GM19463 (cell line): ENCODE data around the gene GRIN2D.

Source experiments
- ATAC-seq: cut with Tn5 transposase; IDR thresholded peaks from one replicate; pipeline ENCODE4 v1.9.1; 2021; ENCODE audit warnings: mild to moderate bottlenecking, moderate library complexity; ENCODE audit not compliant: unreplicated experiment

The GRIN2D gene

GRCh38 chr19:48436586-48436985, 43.1 kb downstream of the GRIN2D start:
- no peak for ATAC-seq

GRCh38 chr19:48441360-48442050, 48.0 kb downstream of the GRIN2D start:
- no peak for ATAC-seq

GRCh38 chr19:48442116-48443035, 48.9 kb downstream of the GRIN2D start:
- ATAC-seq: no peak

GRCh38 chr19:48443256-48443655, 49.8 kb downstream of the GRIN2D start:
- ATAC-seq: no peak
